HepG2 (cell line): ENCODE data around the gene SLC38A1. TPM values are rescaled to one million over a fixed set of nuclear protein-coding genes. Genes with fewer than 3 reads are reported as not detected.

ENCODE experiments used
- PAX8 ChIP-seq: sonication (generic); formaldehyde crosslinking; IDR thresholded peaks from 2 replicates; pipeline ENCODE4 v1.8.0; 2022; ENCODE audit warnings: mild to moderate bottlenecking, missing genetic modification reagents, borderline replicate concordance
- TOPORS ChIP-seq: sonication (generic); formaldehyde crosslinking; IDR thresholded peaks from 2 replicates; pipeline ENCODE4 v1.8.0; 2023; ENCODE audit warnings: mild to moderate bottlenecking, missing genetic modification reagents
- TP53 ChIP-seq: sonication (generic); formaldehyde crosslinking; conservative IDR thresholded peaks from 2 replicates; pipeline ENCODE4 v1.4.0; 2020; ENCODE audit warnings: missing genetic modification reagents
- TRAFD1 ChIP-seq: sonication (generic); formaldehyde crosslinking; IDR thresholded peaks from 2 replicates; pipeline ENCODE4 v1.5.1; 2020; ENCODE audit warnings: missing genetic modification reagents, mild to moderate bottlenecking, borderline replicate concordance
- ZBTB39 ChIP-seq: sonication (generic); formaldehyde crosslinking; IDR thresholded peaks from 2 replicates; pipeline ENCODE4 v1.5.0; 2020; ENCODE audit warnings: missing genetic modification reagents
- ZNF772 ChIP-seq: sonication (generic); formaldehyde crosslinking; IDR thresholded peaks from 2 replicates; pipeline ENCODE4 v1.5.0; 2020; ENCODE audit warnings: mild to moderate bottlenecking, missing genetic modification reagents
- polyA plus RNA-seq, 8 experiments: library from polyadenylated mRNA; depleted of rRNA in 3 of 8; stranded (reverse) in 7 of 8; unstranded in 1 of 8; fragments of >200 nt; fragmentation: Illumina TruSeq in 4 of 8; extraction: Trizol in 4 of 8; gene quantifications; 2 replicates each; pipeline versions ENCODE4 v1.2.1 to v1.2.3, GENCODE V29; 2011 to 2016; ENCODE audit warnings: low read depth in 4 of 8, missing spikeins in 1 of 8, mixed read lengths in 1 of 8; ENCODE audit not compliant: insufficient read depth in 1 of 8
- total RNA-seq, 5 experiments: library from RNA; depleted of rRNA; stranded (reverse); fragments of >200 nt; fragmentation: Illumina TruSeq; extraction: Trizol; gene quantifications; 2 replicates each; pipeline ENCODE4 v1.2.3, GENCODE V29; 2016; ENCODE audit warnings: low read depth in 1 of 5
- TF ChIP-seq, protein P1 (sequence below): sonication (generic); formaldehyde crosslinking; IDR thresholded peaks from 2 replicates; pipeline ENCODE4 v1.4.0; 2020; ENCODE audit warnings: missing genetic modification reagents
- TF ChIP-seq, protein P2 (sequence below): sonication (generic); formaldehyde crosslinking; IDR thresholded peaks from 2 replicates; pipeline ENCODE4 v1.4.0; 2020; ENCODE audit warnings: missing genetic modification reagents

Gene SLC38A1
- total and polyA plus RNA-seq, 2 of the 13 experiments (the other 11 are each of a cell fraction or from before 2014, with no cell fraction given), result 47.0 to 50.6 TPM

DNA sequence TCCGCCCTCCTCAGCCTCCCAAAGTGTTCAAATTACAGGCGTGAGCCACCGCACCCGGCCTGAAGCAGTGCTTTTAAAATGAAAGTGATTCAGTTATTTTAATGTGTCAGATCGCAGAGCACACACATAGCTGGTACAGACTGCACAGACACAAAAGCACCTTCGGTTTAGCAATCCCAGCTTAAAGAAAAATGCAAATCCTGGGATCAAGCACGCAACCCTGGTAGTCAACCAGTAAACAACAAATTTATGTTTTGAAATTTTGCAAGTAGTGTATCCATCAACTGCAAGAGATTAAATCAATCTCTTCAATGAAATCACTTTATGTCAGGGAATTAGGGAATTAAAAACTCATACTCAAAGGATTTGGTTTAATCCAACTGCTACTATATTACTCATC, 28.4 kb downstream of the SLC38A1 start (continued):
- TF ChIP-seq, protein P1, sequence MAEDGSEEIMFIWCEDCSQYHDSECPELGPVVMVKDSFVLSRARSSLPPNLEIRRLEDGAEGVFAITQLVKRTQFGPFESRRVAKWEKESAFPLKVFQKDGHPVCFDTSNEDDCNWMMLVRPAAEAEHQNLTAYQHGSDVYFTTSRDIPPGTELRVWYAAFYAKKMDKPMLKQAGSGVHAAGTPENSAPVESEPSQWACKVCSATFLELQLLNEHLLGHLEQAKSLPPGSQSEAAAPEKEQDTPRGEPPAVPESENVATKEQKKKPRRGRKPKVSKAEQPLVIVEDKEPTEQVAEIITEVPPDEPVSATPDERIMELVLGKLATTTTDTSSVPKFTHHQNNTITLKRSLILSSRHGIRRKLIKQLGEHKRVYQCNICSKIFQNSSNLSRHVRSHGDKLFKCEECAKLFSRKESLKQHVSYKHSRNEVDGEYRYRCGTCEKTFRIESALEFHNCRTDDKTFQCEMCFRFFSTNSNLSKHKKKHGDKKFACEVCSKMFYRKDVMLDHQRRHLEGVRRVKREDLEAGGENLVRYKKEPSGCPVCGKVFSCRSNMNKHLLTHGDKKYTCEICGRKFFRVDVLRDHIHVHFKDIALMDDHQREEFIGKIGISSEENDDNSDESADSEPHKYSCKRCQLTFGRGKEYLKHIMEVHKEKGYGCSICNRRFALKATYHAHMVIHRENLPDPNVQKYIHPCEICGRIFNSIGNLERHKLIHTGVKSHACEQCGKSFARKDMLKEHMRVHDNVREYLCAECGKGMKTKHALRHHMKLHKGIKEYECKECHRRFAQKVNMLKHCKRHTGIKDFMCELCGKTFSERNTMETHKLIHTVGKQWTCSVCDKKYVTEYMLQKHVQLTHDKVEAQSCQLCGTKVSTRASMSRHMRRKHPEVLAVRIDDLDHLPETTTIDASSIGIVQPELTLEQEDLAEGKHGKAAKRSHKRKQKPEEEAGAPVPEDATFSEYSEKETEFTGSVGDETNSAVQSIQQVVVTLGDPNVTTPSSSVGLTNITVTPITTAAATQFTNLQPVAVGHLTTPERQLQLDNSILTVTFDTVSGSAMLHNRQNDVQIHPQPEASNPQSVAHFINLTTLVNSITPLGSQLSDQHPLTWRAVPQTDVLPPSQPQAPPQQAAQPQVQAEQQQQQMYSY (CRISPR knock-in tag), result no peak
- no peak for TF ChIP-seq TOPORS (CRISPR knock-in tag)
- no peak for TF ChIP-seq ZBTB39 (CRISPR knock-in tag)
- TF ChIP-seq PAX8 (CRISPR knock-in tag), result no peak
- TF ChIP-seq TRAFD1, result no peak
- no peak for TF ChIP-seq TP53 (CRISPR knock-in tag)
- TF ChIP-seq, protein P2, sequence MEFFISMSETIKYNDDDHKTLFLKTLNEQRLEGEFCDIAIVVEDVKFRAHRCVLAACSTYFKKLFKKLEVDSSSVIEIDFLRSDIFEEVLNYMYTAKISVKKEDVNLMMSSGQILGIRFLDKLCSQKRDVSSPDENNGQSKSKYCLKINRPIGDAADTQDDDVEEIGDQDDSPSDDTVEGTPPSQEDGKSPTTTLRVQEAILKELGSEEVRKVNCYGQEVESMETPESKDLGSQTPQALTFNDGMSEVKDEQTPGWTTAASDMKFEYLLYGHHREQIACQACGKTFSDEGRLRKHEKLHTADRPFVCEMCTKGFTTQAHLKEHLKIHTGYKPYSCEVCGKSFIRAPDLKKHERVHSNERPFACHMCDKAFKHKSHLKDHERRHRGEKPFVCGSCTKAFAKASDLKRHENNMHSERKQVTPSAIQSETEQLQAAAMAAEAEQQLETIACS, result no peak
- TF ChIP-seq ZNF772 (CRISPR knock-in tag), result no peak
